GM21381 (cell line): ENCODE measurements around the gene PILRB.

Experiments used
- ATAC-seq: cut with Tn5 transposase; IDR thresholded peaks from one replicate; pipeline ENCODE4 v1.9.1; 2021; ENCODE audit warnings: mild to moderate bottlenecking, moderate library complexity; ENCODE audit not compliant: unreplicated experiment

The PILRB gene

DNA sequence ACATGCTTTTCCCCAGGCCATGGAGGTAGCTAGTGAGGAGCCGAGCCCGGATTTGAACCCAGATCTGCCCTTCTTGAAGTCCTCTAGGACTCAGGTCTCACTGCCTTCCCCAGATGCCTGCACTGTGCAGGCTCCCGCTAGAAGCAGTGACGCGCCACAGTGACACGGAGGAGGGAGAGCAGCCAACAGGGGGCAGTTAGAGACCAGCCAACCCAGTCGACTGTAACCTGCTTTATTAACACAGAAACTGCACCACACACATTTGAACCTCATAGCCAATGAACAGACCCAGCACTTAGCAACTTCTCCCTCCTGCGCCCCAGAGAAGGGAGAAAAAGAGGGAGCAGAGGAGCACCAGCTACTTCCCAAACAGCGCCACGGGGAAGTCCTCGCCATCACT lies 42.7 kb downstream of the PILRB start:
- ATAC-seq: no peak

- ATAC-seq: no peak
Measured at GRCh38 chr7:100401811-100402210, 43.9 kb downstream of the PILRB start.

GRCh38 chr7:100402241-100402640 lies 44.3 kb downstream of the PILRB start:
- no peak for ATAC-seq

GRCh38 chr7:100406767-100407166 lies 48.9 kb downstream of the PILRB start:
- no peak for ATAC-seq

DNA sequence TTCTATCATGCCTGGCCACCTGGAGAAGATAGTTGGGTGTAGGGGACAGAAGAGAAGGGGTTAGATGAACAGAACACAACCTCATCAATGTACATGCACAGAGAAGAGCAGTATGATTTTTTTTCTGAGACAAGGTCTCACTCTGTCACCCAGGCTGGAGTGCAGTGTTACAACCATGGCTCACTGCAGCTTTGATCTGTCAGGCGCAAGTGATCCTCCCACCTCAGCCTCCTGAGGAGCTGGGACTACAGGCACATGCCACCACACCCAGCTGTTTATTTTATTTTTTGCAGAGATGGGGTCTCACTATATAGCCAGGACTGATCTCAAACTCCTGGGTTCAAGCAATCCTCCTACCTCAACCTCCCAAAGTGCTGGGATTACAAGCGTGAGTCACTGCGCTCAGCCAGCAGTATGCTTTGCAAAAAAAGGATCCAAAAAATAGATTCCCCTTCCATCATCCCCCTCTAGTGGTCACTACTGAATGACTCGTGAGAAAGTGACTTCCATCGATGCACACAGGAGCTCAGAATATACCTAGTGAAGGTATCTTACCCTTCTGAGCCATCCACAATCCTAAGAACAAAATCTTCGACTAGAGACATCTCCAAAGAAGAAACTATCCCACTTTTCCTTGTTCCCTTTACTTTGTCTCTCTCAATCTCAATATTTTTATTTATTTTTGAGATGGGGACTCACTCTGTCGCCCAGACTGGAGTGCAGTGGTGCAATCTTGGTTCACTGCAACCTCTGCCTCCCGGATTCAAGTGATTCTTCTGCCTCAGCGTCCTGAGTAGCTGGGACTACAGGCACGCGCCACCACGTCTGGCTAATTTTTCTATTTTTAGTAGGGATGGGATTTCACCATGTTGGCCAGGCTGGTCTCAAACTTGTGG lies 49.6 kb downstream of the PILRB start:
- ATAC-seq: no peak

DNA sequence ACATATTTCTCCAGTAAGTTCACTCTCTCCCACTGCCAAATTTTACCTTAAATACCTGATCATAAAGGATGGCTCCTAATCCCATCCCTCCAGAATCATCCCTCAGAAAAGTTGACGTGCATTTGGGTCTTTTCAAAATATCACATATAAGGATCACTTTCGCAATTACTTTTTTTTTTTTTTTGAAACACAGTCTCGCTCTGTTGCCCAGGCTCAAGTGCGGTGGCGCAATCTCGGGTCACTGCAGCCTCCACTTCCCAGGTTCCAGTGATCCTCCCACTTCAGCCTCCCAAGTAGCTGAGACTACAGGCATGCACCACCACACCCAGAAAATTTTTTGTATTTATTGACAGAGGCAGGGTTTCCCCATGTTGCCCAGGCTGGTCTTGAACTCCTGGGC lies 53.2 kb downstream of the PILRB start:
- ATAC-seq: no peak

- ATAC-seq: no peak
Measured at GRCh38 chr7:100413346-100413745, 55.4 kb downstream of the PILRB start.

- no peak for ATAC-seq
Measured at GRCh38 chr7:100413889-100414288, 56.0 kb downstream of the PILRB start.

GRCh38 chr7:100415448-100415847 lies 57.5 kb downstream of the PILRB start:
- ATAC-seq: no peak
